A549 (cell line): ENCODE results near the gene AMOT.

Experiments used
- BHLHE40 ChIP-seq: IDR thresholded peaks from 2 replicates; pipeline ENCODE4 v1.6.1; 2012; ENCODE audit warnings: low read depth, low read length, inconsistent platforms
- CBX2 ChIP-seq: fragments of 200-600 bp; sonication (generic); IDR thresholded peaks from 2 replicates; pipeline ENCODE4 v1.6.1; 2016; ENCODE audit warnings: low read depth, mild to moderate bottlenecking, borderline replicate concordance
- CHD2 ChIP-seq: fragments of 150-350 bp; IDR thresholded peaks from 2 replicates; pipeline ENCODE4 v1.6.1; 2014; ENCODE audit warnings: low read length; ENCODE audit not compliant: partially characterized antibody
- ESRRA ChIP-seq: fragments of 150-350 bp; IDR thresholded peaks from 2 replicates; pipeline ENCODE4 v1.6.1; 2014; ENCODE audit warnings: mild to moderate bottlenecking, low read length, borderline replicate concordance
- KDM1A ChIP-seq: fragments of 200-600 bp; sonication (generic); IDR thresholded peaks from 2 replicates; pipeline ENCODE4 v1.6.1; 2016; ENCODE audit warnings: low read depth, mild to moderate bottlenecking
- TF ChIP-seq, protein P1 (sequence below): IDR thresholded peaks from 2 replicates; pipeline ENCODE4 v1.6.1; 2012
- TF ChIP-seq, protein P2 (sequence below): fragments of 450-650 bp; IDR thresholded peaks from 2 replicates; pipeline ENCODE4 v1.6.1; 2014; ENCODE audit warnings: antibody characterized with exemption
- TF ChIP-seq, protein P3 (sequence below): fragments of >200 bp; sonication (Bioruptor Twin); formaldehyde crosslinking; IDR thresholded peaks from 3 replicates; pipeline ENCODE4 v1.5.1; 2016
- TF ChIP-seq, protein P4 (sequence below): fragments of 200-600 bp; sonication (generic); IDR thresholded peaks from 2 replicates; pipeline ENCODE4 v1.6.1; 2016; ENCODE audit warnings: antibody characterized with exemption, mild to moderate bottlenecking, moderate library complexity

DNA sequence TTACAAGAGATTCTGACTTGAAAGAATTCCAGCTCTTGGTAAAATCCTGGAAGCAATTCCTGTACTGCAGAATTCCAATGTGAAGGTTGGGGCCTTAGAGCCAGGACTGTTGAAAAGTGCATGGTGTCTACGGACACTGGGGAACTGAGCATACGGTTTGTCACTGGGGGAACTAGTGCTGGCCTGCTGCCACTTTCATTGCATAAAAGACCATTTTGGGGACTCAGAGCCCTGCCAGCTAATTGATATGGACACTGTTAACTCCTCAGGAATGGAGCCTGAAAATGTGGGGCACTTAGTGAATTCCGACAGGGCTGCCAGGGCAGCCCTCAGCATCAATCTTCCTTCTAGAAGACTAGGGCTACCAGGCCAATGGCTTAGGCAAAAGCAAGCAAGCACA lies 55.9 kb downstream of the AMOT start:
- TF ChIP-seq, protein P1, sequence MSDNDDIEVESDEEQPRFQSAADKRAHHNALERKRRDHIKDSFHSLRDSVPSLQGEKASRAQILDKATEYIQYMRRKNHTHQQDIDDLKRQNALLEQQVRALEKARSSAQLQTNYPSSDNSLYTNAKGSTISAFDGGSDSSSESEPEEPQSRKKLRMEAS: no peak
- TF ChIP-seq, protein P2, sequence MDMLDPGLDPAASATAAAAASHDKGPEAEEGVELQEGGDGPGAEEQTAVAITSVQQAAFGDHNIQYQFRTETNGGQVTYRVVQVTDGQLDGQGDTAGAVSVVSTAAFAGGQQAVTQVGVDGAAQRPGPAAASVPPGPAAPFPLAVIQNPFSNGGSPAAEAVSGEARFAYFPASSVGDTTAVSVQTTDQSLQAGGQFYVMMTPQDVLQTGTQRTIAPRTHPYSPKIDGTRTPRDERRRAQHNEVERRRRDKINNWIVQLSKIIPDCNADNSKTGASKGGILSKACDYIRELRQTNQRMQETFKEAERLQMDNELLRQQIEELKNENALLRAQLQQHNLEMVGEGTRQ: no peak
- TF ChIP-seq, protein P3, sequence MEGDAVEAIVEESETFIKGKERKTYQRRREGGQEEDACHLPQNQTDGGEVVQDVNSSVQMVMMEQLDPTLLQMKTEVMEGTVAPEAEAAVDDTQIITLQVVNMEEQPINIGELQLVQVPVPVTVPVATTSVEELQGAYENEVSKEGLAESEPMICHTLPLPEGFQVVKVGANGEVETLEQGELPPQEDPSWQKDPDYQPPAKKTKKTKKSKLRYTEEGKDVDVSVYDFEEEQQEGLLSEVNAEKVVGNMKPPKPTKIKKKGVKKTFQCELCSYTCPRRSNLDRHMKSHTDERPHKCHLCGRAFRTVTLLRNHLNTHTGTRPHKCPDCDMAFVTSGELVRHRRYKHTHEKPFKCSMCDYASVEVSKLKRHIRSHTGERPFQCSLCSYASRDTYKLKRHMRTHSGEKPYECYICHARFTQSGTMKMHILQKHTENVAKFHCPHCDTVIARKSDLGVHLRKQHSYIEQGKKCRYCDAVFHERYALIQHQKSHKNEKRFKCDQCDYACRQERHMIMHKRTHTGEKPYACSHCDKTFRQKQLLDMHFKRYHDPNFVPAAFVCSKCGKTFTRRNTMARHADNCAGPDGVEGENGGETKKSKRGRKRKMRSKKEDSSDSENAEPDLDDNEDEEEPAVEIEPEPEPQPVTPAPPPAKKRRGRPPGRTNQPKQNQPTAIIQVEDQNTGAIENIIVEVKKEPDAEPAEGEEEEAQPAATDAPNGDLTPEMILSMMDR: no peak
- TF ChIP-seq CBX2 (no peak), BHLHE40 (no peak), CHD2 (no peak), KDM1A (no peak), ESRRA (no peak)
- TF ChIP-seq, protein P4, sequence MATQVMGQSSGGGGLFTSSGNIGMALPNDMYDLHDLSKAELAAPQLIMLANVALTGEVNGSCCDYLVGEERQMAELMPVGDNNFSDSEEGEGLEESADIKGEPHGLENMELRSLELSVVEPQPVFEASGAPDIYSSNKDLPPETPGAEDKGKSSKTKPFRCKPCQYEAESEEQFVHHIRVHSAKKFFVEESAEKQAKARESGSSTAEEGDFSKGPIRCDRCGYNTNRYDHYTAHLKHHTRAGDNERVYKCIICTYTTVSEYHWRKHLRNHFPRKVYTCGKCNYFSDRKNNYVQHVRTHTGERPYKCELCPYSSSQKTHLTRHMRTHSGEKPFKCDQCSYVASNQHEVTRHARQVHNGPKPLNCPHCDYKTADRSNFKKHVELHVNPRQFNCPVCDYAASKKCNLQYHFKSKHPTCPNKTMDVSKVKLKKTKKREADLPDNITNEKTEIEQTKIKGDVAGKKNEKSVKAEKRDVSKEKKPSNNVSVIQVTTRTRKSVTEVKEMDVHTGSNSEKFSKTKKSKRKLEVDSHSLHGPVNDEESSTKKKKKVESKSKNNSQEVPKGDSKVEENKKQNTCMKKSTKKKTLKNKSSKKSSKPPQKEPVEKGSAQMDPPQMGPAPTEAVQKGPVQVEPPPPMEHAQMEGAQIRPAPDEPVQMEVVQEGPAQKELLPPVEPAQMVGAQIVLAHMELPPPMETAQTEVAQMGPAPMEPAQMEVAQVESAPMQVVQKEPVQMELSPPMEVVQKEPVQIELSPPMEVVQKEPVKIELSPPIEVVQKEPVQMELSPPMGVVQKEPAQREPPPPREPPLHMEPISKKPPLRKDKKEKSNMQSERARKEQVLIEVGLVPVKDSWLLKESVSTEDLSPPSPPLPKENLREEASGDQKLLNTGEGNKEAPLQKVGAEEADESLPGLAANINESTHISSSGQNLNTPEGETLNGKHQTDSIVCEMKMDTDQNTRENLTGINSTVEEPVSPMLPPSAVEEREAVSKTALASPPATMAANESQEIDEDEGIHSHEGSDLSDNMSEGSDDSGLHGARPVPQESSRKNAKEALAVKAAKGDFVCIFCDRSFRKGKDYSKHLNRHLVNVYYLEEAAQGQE: no peak
